Neural progenitor cell (in vitro differentiated cells): ENCODE data around the gene CARD19. TPM values are rescaled to one million over a fixed set of nuclear protein-coding genes. Genes with fewer than 3 reads are reported as not detected.
A peak's percentile ranks its signal among the peaks of the same experiment; 100 is the strongest.

ENCODE experiments used
- DNase-seq: peaks from one replicate; pipeline ENCODE4 v3.0.0-alpha.2; 2016; ENCODE audit warnings: low spot score
- H2AFZ ChIP-seq: fragments of 200-600 bp; sonication (generic); replicated peaks from 2 replicates; pipeline ENCODE4 v1.6.1; 2016; ENCODE audit warnings: antibody characterized with exemption
- H3F3A ChIP-seq: fragments of 200-600 bp; sonication (generic); 2 replicates; pipeline ENCODE4 v1.6.1; 2016; ENCODE audit warnings: antibody characterized with exemption, low read depth
- H3K27ac ChIP-seq: fragments of 200-600 bp; sonication (generic); 2 replicates; pipeline ENCODE4 v1.5.1; 2016; ENCODE audit warnings: mild to moderate bottlenecking
- H3K27me3 ChIP-seq: fragments of 200-600 bp; sonication (generic); 2 replicates; pipeline ENCODE4 v1.6.1; 2016; ENCODE audit warnings: mild to moderate bottlenecking, moderate library complexity
- H3K36me3 ChIP-seq: fragments of 200-600 bp; sonication (generic); 2 replicates; pipeline ENCODE4 v1.5.1; 2016
- H3K4me1 ChIP-seq: fragments of 200-600 bp; sonication (generic); 2 replicates; pipeline ENCODE4 v1.6.1; 2016; ENCODE audit warnings: mixed run types
- H3K4me2 ChIP-seq: fragments of 200-600 bp; sonication (generic); 2 replicates; pipeline ENCODE4 v1.6.1; 2016
- H3K4me3 ChIP-seq: fragments of 200-600 bp; sonication (generic); 2 replicates; pipeline ENCODE4 v1.5.1; 2016
- H3K79me2 ChIP-seq: fragments of 200-600 bp; sonication (generic); 2 replicates; pipeline ENCODE4 v1.6.1; 2016; ENCODE audit warnings: low read depth
- H3K9ac ChIP-seq: fragments of 200-600 bp; sonication (generic); 2 replicates; pipeline ENCODE4 v1.6.1; 2016
- H3K9me3 ChIP-seq: fragments of 200-600 bp; sonication (generic); 2 replicates; pipeline ENCODE4 v1.5.1; 2016; ENCODE audit warnings: low read depth
- H4K20me1 ChIP-seq: fragments of 200-600 bp; sonication (generic); 2 replicates; pipeline ENCODE4 v1.6.1; 2016; ENCODE audit warnings: low read depth
- H3K27ac Mint-ChIP-seq: 3 replicates; pipeline ENCODE4 v1.8.0; 2021; ENCODE audit warnings: mixed read lengths
- H3K27me3 Mint-ChIP-seq: 2 replicates; pipeline ENCODE4 v1.8.0; 2022; ENCODE audit warnings: low read depth, mild to moderate bottlenecking, inconsistent platforms, moderate library complexity, mixed read lengths; ENCODE audit not compliant: insufficient read depth
- H3K36me3 Mint-ChIP-seq: 3 replicates; pipeline ENCODE4 v1.8.0; 2021; ENCODE audit warnings: mixed read lengths
- H3K4me1 Mint-ChIP-seq: 3 replicates; pipeline ENCODE4 v1.8.0; 2021; ENCODE audit warnings: mixed read lengths
- H3K4me3 Mint-ChIP-seq: 3 replicates; pipeline ENCODE4 v1.8.0; 2021; ENCODE audit warnings: mild to moderate bottlenecking, moderate library complexity, mixed read lengths
- H3K9me3 Mint-ChIP-seq: 3 replicates; pipeline ENCODE4 v1.8.0; 2020; ENCODE audit warnings: mixed read lengths
- CTCF ChIP-seq: fragments of 200-600 bp; sonication (generic); IDR thresholded peaks from 2 replicates; pipeline ENCODE4 v1.5.1; 2017; ENCODE audit warnings: antibody characterized with exemption, mild to moderate bottlenecking
- EZH2 ChIP-seq: fragments of 200-600 bp; sonication (generic); IDR thresholded peaks from 2 replicates; pipeline ENCODE4 v1.6.1; 2017; ENCODE audit warnings: antibody characterized with exemption, mild to moderate bottlenecking, moderate library complexity
- EZH2phosphoT487 ChIP-seq: fragments of 200-600 bp; sonication (generic); IDR thresholded peaks from 2 replicates; pipeline ENCODE4 v1.6.1; 2017; ENCODE audit warnings: antibody characterized with exemption
- total RNA-seq: library from RNA; depleted of rRNA; stranded (reverse); fragments of >200 nt; gene quantifications from 2 replicates; pipeline ENCODE4 v1.2.3, GENCODE V29; 2015; ENCODE audit warnings: low replicate concordance

Gene CARD19
- total RNA-seq, 1 donor from 2014 or later, result 12.3 TPM

GRCh38 chr9:93130861-93131481 is 35.0 kb downstream of the CARD19 start:
- Histone ChIP-seq H3K27me3 (peaks cover 14% of the 10 kb centered on the region), H3K79me2 (no peaks in the 10 kb centered on the region), H2AFZ (no peak overlapping the region), H3K27ac (no peak overlapping the region), H3K9me3 (no peaks in the 10 kb centered on the region), H3K4me3 (no peak overlapping the region), H3K9ac (no peak overlapping the region), H3F3A (no peaks in the 10 kb centered on the region), H3K4me1 (peaks cover 23% of the 10 kb centered on the region), H4K20me1 (peaks cover 4% of the 10 kb centered on the region), H3K36me3 (no peaks in the 10 kb centered on the region), H3K4me2 (no peak overlapping the region)
- peaks cover 7% of the 10 kb centered on the region for H3K27me3 Mint-ChIP-seq
- H3K9me3 Mint-ChIP-seq, result no peaks in the 10 kb centered on the region
- TF ChIP-seq CTCF (no peak), EZH2phosphoT487 (no peak), EZH2 (no peak)
- no peaks in the 10 kb centered on the region for H3K36me3 Mint-ChIP-seq
- no peak overlapping the region for H3K4me3 Mint-ChIP-seq
- no peak overlapping the region for H3K27ac Mint-ChIP-seq
- H3K4me1 Mint-ChIP-seq, result peaks cover 36% of the 10 kb centered on the region
- DNase-seq, result no peak

DNA sequence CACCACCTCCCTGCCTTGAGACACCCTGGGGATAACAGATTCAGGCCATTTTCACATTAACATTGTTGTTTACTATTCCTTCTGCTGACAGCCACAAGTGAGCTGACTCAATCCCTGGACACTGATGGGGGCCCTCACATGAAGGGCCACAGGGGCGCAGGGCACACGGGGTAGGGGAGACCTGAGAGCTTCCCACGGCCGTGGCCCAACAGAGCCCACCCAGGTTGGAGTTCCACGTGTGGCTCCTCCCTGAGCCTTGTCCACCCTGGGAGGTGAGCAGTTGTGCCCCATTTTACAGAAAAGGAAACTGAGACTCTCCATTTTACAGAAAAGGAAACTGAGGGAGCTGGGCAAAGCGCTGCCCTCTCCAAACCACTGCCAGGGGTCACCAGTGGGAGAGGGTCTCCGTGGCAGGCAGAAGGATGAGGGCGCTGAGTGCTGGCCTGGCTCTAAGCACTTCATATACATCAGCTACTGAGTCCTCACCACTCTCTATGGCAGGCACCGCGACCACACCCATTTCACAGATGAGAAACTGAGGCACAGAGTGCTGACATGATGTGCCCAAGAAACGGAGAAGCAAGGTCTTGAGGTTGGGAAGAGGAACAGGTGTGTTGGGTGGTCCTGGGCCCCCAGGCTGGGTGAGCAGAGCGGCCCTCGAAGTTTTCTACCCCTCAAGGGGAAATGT is 35.7 kb downstream of the CARD19 start:
- Histone ChIP-seq H3K27ac (no peak overlapping the region), H3K36me3 (no peaks in the 10 kb centered on the region), H3K79me2 (no peaks in the 10 kb centered on the region), H3F3A (no peaks in the 10 kb centered on the region), H3K9me3 (no peaks in the 10 kb centered on the region), H4K20me1 (peaks cover 4% of the 10 kb centered on the region), H2AFZ (no peak overlapping the region), H3K4me1 (peaks cover 17% of the 10 kb centered on the region), H3K4me2 (no peak overlapping the region), H3K27me3 (peaks cover 15% of the 10 kb centered on the region), H3K9ac (no peak overlapping the region), H3K4me3 (no peak overlapping the region)
- peak overlapping the region; percentile 57 for H3K4me3 Mint-ChIP-seq
- TF ChIP-seq EZH2phosphoT487, result no peak
- TF ChIP-seq EZH2, result no peak
- TF ChIP-seq CTCF, result no peak
- H3K27me3 Mint-ChIP-seq, result peaks cover 7% of the 10 kb centered on the region
- H3K36me3 Mint-ChIP-seq, result no peaks in the 10 kb centered on the region
- no peaks in the 10 kb centered on the region for H3K9me3 Mint-ChIP-seq
- peaks cover 30% of the 10 kb centered on the region for H3K4me1 Mint-ChIP-seq
- DNase-seq, result no peak
- H3K27ac Mint-ChIP-seq, result no peak overlapping the region

DNA sequence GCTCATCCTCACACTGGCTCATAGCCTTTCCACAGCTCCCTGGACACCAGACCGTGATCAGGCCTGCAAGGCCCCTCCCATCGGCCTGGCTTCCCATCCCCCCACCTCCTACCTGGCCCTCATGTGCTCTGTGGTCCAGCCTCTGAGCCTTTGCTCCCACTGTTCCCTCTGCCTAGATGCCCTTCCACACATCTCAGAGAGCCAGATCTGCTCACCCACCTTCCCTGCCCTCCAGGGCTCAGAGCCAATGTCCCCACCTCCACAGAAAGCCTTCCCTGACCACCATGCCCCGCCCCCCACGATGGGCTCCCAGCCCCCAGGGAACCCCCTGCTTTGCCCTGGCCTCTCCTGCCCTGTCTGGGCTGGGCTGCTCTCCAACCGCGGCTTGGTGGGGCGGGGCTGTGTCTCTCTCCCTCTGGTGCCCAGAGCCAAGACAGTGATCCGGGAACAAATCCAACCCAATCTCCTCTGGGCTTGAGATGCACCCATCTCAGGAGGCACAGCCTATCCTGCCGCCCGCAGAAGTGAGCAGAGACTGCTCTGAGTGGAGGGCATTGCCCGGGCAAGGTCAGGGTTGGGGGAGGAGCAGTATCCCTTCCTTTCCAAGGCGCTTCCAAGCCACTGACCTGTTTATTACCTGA is 36.4 kb downstream of the CARD19 start:
- H3K36me3 ChIP-seq, result no peaks in the 10 kb centered on the region
- DNase-seq, result no peak
- peak overlapping the region; percentile 84 for H3K4me2 ChIP-seq
- no peak for TF ChIP-seq EZH2phosphoT487
- no peak for TF ChIP-seq CTCF
- TF ChIP-seq EZH2, result no peak
- Mint-ChIP-seq H3K4me1 (peaks cover 23% of the 10 kb centered on the region), H3K27ac (no peak overlapping the region), H3K36me3 (no peaks in the 10 kb centered on the region), H3K4me3 (peak overlapping the region; percentile 88), H3K9me3 (no peaks in the 10 kb centered on the region), H3K27me3 (peaks cover 7% of the 10 kb centered on the region)
- no peaks in the 10 kb centered on the region for H3K79me2 ChIP-seq
- H3K4me1 ChIP-seq, result peaks cover 13% of the 10 kb centered on the region
- no peak overlapping the region for H3K27ac ChIP-seq
- peaks cover 15% of the 10 kb centered on the region for H3K27me3 ChIP-seq
- H3K9me3 ChIP-seq, result no peaks in the 10 kb centered on the region
- H3F3A ChIP-seq, result no peaks in the 10 kb centered on the region
- H2AFZ ChIP-seq, result no peak overlapping the region
- no peak overlapping the region for H3K9ac ChIP-seq
- H3K4me3 ChIP-seq, result no peak overlapping the region
- peaks cover 4% of the 10 kb centered on the region for H4K20me1 ChIP-seq
